HEK293 (cell line): ENCODE measurements around the gene CCNL1.

ENCODE experiments used
- CTCF ChIP-seq: fragments of 450-650 bp; formaldehyde crosslinking; IDR thresholded peaks from 2 replicates; pipeline ENCODE4 v1.5.1; 2016; ENCODE audit warnings: missing biosample characterization, missing genetic modification characterization
- ZNF501 ChIP-seq: fragments of 450-650 bp; formaldehyde crosslinking; IDR thresholded peaks from 2 replicates; pipeline ENCODE4 v1.5.1; 2016; ENCODE audit warnings: missing biosample characterization, missing genetic modification characterization

- no peak for TF ChIP-seq ZNF501 (tag by site-specific recombination)
- no peak for TF ChIP-seq CTCF (tag by site-specific recombination)
Measured at GRCh38 chr3:157166115-157166514, 6.2 kb upstream of the CCNL1 start.
